ENCODE measurements around the gene GMIP.

- TF ChIP-seq, protein P1, sequence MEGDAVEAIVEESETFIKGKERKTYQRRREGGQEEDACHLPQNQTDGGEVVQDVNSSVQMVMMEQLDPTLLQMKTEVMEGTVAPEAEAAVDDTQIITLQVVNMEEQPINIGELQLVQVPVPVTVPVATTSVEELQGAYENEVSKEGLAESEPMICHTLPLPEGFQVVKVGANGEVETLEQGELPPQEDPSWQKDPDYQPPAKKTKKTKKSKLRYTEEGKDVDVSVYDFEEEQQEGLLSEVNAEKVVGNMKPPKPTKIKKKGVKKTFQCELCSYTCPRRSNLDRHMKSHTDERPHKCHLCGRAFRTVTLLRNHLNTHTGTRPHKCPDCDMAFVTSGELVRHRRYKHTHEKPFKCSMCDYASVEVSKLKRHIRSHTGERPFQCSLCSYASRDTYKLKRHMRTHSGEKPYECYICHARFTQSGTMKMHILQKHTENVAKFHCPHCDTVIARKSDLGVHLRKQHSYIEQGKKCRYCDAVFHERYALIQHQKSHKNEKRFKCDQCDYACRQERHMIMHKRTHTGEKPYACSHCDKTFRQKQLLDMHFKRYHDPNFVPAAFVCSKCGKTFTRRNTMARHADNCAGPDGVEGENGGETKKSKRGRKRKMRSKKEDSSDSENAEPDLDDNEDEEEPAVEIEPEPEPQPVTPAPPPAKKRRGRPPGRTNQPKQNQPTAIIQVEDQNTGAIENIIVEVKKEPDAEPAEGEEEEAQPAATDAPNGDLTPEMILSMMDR (IDR thresholded peaks at IDR 0.05): no peak
- TF ChIP-seq POLR2A (IDR thresholded peaks at IDR 0.05) (no peak), POLR2AphosphoS5 (IDR thresholded peaks at IDR 0.05; ENCODE audit: insufficient read depth in 1 of 2, low read depth in 1 of 2) (no peak)
These were observed 16.7 kb downstream of the GMIP start for GRCh38 chr19:19626516-19627472.

Data from vagina (tissue), 2 donors.